ENCODE measurements around the gene ALB.

ALB gene

DNA sequence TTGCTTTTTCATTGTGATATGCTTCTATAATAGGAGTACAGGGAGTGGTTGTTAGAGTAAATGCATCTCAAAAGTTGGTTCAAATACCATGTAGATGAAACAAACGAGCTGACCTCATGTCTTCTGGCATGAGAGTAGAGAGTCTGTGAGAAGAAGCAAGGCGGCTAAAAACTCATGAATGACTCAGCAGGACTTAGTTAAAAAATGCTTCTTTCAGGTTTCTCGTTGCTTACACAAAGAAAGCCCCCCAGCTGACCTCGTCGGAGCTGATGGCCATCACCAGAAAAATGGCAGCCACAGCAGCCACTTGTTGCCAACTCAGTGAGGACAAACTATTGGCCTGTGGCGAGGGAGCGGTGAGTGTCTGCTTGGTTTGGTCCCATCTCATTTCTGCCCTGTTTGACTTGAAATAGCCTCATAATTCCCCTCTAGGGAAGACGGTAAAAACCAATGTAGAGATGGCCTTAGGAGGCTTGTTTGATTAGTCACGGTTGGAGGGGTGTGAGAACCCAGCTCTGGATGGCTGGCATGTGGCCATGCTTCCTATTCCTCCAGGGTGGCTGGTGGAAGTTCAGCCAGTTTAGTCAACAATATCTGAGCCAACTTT is 46.4 kb downstream of the ALB start:
- no peak for DNase-seq (ENCODE audit: low read depth, low spot score)

- no peak for DNase-seq (ENCODE audit: low read depth, low spot score)
Observed at GRCh38 chr4:73451404-73451803, 47.3 kb downstream of the ALB start.

- DNase-seq (ENCODE audit: low read depth, low spot score), result no peak
Observed at GRCh38 chr4:73451981-73452747, 48.1 kb downstream of the ALB start.

- DNase-seq (ENCODE audit: low read depth, low spot score), result no peak
Observed at GRCh38 chr4:73452953-73453700, 49.0 kb downstream of the ALB start.

- DNase-seq (ENCODE audit: low read depth, low spot score), result no peak
Observed at GRCh38 chr4:73453701-73454005, 49.6 kb downstream of the ALB start.

GRCh38 chr4:73454920-73455319 is 50.8 kb downstream of the ALB start:
- DNase-seq (ENCODE audit: low read depth, low spot score), result no peak

- DNase-seq (ENCODE audit: low read depth, low spot score), result no peak
Observed at GRCh38 chr4:73456177-73457022, 52.3 kb downstream of the ALB start.

DNA sequence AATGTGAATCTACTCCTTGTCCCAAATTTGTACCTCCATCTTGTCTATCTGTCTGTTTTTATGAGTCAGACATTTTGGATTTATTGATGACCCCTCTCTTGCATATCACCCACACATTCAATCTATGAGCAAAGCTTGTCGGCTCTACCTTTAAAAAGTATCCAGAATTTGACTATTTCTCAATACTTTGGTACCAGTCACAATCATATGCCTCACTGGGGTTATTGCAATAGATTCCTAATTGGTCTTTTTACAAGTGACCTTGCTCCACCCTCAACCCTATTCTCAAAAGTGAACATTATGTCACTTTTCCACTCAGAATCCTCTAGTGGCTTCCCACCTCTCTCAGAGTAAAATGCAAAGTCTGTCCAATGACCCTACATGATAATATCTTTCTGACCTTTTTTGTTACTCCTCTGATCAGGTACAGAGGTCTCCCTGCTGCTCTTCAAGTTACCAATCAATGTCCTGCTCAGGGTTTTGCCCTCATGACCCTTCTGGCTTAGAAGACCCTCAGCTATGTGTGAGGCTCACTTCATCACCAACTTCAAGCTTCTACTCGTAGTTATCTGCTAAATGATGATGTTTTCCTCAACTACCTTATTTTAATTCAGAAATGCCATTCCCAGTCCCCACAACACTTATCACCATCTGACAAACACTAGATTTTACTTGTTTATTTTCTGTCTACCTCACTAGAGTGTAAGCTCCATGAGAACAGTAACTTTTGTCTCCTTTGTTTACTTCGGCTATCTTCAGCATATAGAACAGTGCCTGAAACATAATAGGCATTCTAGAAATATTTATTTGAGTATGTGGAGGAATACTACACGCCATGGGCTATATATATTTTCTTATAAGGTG is 54.3 kb downstream of the ALB start:
- no peak for DNase-seq (ENCODE audit: low read depth, low spot score)

- DNase-seq (ENCODE audit: low read depth, low spot score), result no peak
Observed at GRCh38 chr4:73459048-73459421, 54.9 kb downstream of the ALB start.

DNA sequence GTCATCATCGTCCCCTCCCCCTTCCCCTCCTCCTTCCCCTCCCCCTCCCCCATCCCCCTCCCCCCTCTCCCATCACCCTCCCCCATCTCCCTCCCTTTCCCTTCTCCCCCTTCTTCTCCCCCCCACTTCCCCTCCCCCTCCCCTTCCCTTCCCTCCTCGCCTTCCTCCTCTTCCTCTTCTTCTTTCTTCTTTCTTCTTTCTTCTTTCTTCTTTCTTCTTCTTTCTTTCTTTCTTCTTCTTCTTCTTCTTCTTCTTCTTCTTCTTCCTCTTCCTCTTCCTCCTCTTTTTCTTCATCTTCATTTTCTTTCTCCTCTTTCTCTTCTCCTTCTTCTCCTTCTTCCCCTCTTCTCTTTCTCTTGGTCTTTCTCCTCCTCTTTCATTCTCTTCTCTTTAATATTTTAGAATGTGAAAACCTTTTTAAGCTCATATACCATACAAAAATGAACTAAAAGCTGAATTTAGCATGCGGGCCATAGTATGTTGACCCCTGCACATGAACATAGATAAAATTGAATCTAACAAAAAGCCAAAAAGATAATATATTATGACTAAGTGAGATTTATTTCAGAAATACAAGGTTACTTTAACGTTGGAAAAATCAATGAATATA is 56.9 kb downstream of the ALB start:
- DNase-seq (ENCODE audit: low read depth, low spot score), result no peak

GRCh38 chr4:73468170-73468569 is 64.1 kb downstream of the ALB start:
- DNase-seq (ENCODE audit: low read depth, low spot score), result no peak

DNA sequence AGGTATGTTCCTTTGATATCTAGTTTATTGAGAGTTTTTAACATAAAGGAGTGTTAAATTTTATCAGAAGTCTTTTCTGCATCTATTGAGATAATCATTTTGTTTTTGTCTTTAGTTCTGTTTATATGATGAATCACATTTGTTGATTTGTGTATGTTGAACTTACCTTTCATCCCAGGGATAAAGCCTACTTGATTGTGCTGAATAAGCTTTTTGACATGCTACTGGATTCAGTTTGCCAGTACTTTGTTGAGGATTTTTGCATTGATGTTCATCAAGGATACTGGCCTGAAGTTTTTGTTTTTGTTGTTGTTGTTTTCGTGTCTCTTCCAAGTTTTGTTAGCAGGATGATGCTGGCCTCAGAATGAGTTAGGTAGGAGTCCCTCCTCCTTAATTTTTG is 66.6 kb downstream of the ALB start:
- no peak for DNase-seq (ENCODE audit: low read depth, low spot score)
